Neural cell (in vitro differentiated cells): ENCODE results near the gene LPCAT1.

ENCODE experiments used
- CTCF ChIP-seq: fragments of 450-650 bp; IDR thresholded peaks from 2 replicates; pipeline ENCODE4 v1.5.1; 2014; ENCODE audit warnings: antibody characterized with exemption, mild to moderate bottlenecking, moderate library complexity; ENCODE audit not compliant: poor library complexity, severe bottlenecking
- EP300 ChIP-seq: fragments of 450-650 bp; conservative IDR thresholded peaks from 2 replicates; pipeline ENCODE4 v1.6.1; 2014; ENCODE audit warnings: antibody characterized with exemption, mild to moderate bottlenecking, moderate library complexity; ENCODE audit not compliant: poor library complexity, severe bottlenecking
- EZH2 ChIP-seq: fragments of 200-600, 300-800 bp; shearing (Covaris generic), sonication (generic); IDR thresholded peaks from 2 replicates; pipeline ENCODE4 v1.6.1; 2014; ENCODE audit warnings: antibody characterized with exemption, low read length, borderline replicate concordance, mild to moderate bottlenecking; ENCODE audit not compliant: insufficient read depth, poor library complexity, severe bottlenecking
- MXI1 ChIP-seq: fragments of 450-650 bp; conservative IDR thresholded peaks from 2 replicates; pipeline ENCODE4 v1.6.1; 2014; ENCODE audit warnings: antibody characterized with exemption, mild to moderate bottlenecking; ENCODE audit not compliant: poor library complexity, severe bottlenecking
- POLR2AphosphoS5 ChIP-seq: IDR thresholded peaks from 2 replicates; pipeline ENCODE4 v1.6.1; 2012
- RAD21 ChIP-seq: fragments of 450-650 bp; conservative IDR thresholded peaks from 2 replicates; pipeline ENCODE4 v1.6.1; 2014; ENCODE audit warnings: antibody characterized with exemption, mild to moderate bottlenecking, moderate library complexity
- REST ChIP-seq: IDR thresholded peaks from 2 replicates; pipeline ENCODE4 v1.6.1; 2012; ENCODE audit warnings: borderline replicate concordance
- SMC3 ChIP-seq: fragments of 450-650 bp; conservative IDR thresholded peaks from 2 replicates; pipeline ENCODE4 v1.6.1; 2014; ENCODE audit warnings: antibody characterized with exemption, mild to moderate bottlenecking, moderate library complexity; ENCODE audit not compliant: poor library complexity
- TAF1 ChIP-seq: IDR thresholded peaks from 2 replicates; pipeline ENCODE4 v1.6.1; 2012; ENCODE audit warnings: low read depth

GRCh38 chr5:1538741-1539392, 15.1 kb upstream of the LPCAT1 start:
- no peak for TF ChIP-seq CTCF
- no peak for TF ChIP-seq SMC3
- no peak for TF ChIP-seq MXI1
- TF ChIP-seq EP300: no peak
- no peak for TF ChIP-seq EZH2
- TF ChIP-seq TAF1: no peak
- no peak for TF ChIP-seq POLR2AphosphoS5
- no peak for TF ChIP-seq RAD21
- no peak for TF ChIP-seq REST
